ENCODE measurements around the gene TBC1D19. TPM values are rescaled to one million over a fixed set of nuclear protein-coding genes. Genes with fewer than 3 reads are reported as not detected.
A peak's percentile ranks its signal among the peaks of the same experiment; 100 is the strongest.

Gene TBC1D19
- total and polyA plus RNA-seq, 9 of the 15 experiments (the other 6 are each of a cell fraction or from before 2014, with no cell fraction given) = 0.73 to 5.6 (median 3.7) TPM

GRCh38 chr4:26594778-26595177, 10.9 kb downstream of the TBC1D19 start:
- Histone ChIP-seq H3K4me2 (ENCODE audit: insufficient read depth, low read length) (peak overlapping the region; percentile 15; the same call in 1 of the 2 replicates), H3K4me3 (no peak overlapping the region), H3K9me1 (ENCODE audit: control insufficient read depth, insufficient read depth, low read length) (no peaks in the 10 kb centered on the region), H3K9ac (ENCODE audit: insufficient read depth in 1 of 2, low read depth in 2 of 2, low read length in 2 of 2) (no peak overlapping the region), H4K20me1 (replicated peaks; ENCODE audit: control insufficient read depth, insufficient read depth, low read length) (no peaks in the 10 kb centered on the region), H3K9me3 (replicated peaks; ENCODE audit: control insufficient read depth, insufficient read depth, low read depth, low read length) (no peaks in the 10 kb centered on the region), H3K27ac (ENCODE audit: extremely low read depth, low read depth, low read length) (no peak overlapping the region), H3K79me2 (ENCODE audit: control insufficient read depth, insufficient read depth, low read length) (peaks cover 3% of the 10 kb centered on the region; the same call in 1 of the 3 replicates), H2AFZ (ENCODE audit: low read depth, low read length) (peak overlapping the region; percentile 77), H3K27me3 (ENCODE audit: control insufficient read depth in 2 of 2, insufficient read depth in 2 of 2, low read length in 2 of 2) (no peaks in the 10 kb centered on the region), H3K4me1 (replicated peaks in 1 of 2; ENCODE audit: control insufficient read depth in 2 of 2, insufficient read depth in 2 of 2, low read length in 2 of 2) (no peaks in the 10 kb centered on the region), H3K36me3 (ENCODE audit: control insufficient read depth, insufficient read depth, low read length) (no peaks in the 10 kb centered on the region)
- POLR2A ChIA-PET = interaction anchor here (0.6 to 3.1 kb wide), 3 partner anchors 11 to 35 kb away, joined by 3 to 9 read pairs (median 4); partner anchors contain the start of gene TBC1D19
- peak; percentile 57 for ATAC-seq
- no TSS peak for BruUV-seq (replicated peaks)
- no peak for DNase-seq (ENCODE audit: extremely low read depth in 1 of 4, low spot score in 3 of 4)
- in situ Hi-C loops (cut with MboI) = no loop called here
- FAIRE-seq = peak; percentile 63
- CTCF ChIA-PET (ENCODE audit: low intra/inter-chr PET ratio) = no interaction called here
- WGBS (ENCODE audit: insufficient coverage, low coverage, missing lambda C conversion rate) = 48% methylated on average over 6 of the region's 6 CpGs
- intact Hi-C loops (cut with micrococcal nuclease) = no loop called here
- no peak for TF ChIP-seq SREBF2 (CRISPR knock-in tag; IDR thresholded peaks at IDR 0.05)
- TF ChIP-seq IRF1 (CRISPR knock-in tag; IDR thresholded peaks at IDR 0.05; ENCODE audit: borderline replicate concordance) = no peak
- TF ChIP-seq ZNF217 (CRISPR knock-in tag; IDR thresholded peaks at IDR 0.05) = no peak
- no peak for TF ChIP-seq NCOA1 (IDR thresholded peaks at IDR 0.05; ENCODE audit: low read depth)
- peak; percentile 74 for TF ChIP-seq MEIS2 (IDR thresholded peaks at IDR 0.05; ENCODE audit: partially characterized antibody)
- no peak for TF ChIP-seq BACH1 (tag; IDR thresholded peaks at IDR 0.05)
- no peak for TF ChIP-seq CLOCK (CRISPR knock-in tag; IDR thresholded peaks at IDR 0.05; ENCODE audit: borderline replicate concordance)
- no peak for TF ChIP-seq BDP1 (IDR thresholded peaks at IDR 0.05; ENCODE audit: insufficient read depth, insufficient read length)
- no peak for TF ChIP-seq TARDBP (IDR thresholded peaks at IDR 0.05)
- TF ChIP-seq RAD21 (CRISPR knock-in tag; conservative IDR thresholded peaks at IDR 0.05 in 1 of 2, IDR thresholded peaks at IDR 0.05 in 1 of 2) = no peak
- no peak for TF ChIP-seq SMARCA5 (IDR thresholded peaks at IDR 0.05)
- TF ChIP-seq YY1 (IDR thresholded peaks at IDR 0.05; ENCODE audit: borderline replicate concordance in 1 of 3, control insufficient read depth in 1 of 3, extremely low read depth in 1 of 3, insufficient read depth in 3 of 3, insufficient read length in 1 of 3, insufficient replicate concordance in 2 of 3, low read depth in 1 of 3, low read length in 2 of 3) = peak in 1 of 3 experiments; percentile 34
- TF ChIP-seq ZBTB9 (CRISPR knock-in tag; IDR thresholded peaks at IDR 0.05) = no peak
- no peak for TF ChIP-seq ZNF239 (CRISPR knock-in tag; IDR thresholded peaks at IDR 0.05)
- no peak for TF ChIP-seq ZNF134 (CRISPR knock-in tag; conservative IDR thresholded peaks at IDR 0.05)
- no peak for TF ChIP-seq THAP7 (CRISPR knock-in tag; IDR thresholded peaks at IDR 0.05)
- no peak for TF ChIP-seq ZNF583 (CRISPR knock-in tag; IDR thresholded peaks at IDR 0.05)
- TF ChIP-seq ZNF316 (IDR thresholded peaks at IDR 0.05) = no peak
- no peak for TF ChIP-seq TAL1 (IDR thresholded peaks at IDR 0.05)
- TF ChIP-seq ZC3H8 (IDR thresholded peaks at IDR 0.05) = no peak
